Measurements from ENCODE around the gene HAUS2.
A peak's percentile ranks its signal among the peaks of the same experiment; 100 is the strongest.
"Not testable (repeated sequence)": the region's sequence is repeated elsewhere in the genome, so short reads cannot be mapped to it uniquely, and the experiment has no call there.

The HAUS2 gene

DNA sequence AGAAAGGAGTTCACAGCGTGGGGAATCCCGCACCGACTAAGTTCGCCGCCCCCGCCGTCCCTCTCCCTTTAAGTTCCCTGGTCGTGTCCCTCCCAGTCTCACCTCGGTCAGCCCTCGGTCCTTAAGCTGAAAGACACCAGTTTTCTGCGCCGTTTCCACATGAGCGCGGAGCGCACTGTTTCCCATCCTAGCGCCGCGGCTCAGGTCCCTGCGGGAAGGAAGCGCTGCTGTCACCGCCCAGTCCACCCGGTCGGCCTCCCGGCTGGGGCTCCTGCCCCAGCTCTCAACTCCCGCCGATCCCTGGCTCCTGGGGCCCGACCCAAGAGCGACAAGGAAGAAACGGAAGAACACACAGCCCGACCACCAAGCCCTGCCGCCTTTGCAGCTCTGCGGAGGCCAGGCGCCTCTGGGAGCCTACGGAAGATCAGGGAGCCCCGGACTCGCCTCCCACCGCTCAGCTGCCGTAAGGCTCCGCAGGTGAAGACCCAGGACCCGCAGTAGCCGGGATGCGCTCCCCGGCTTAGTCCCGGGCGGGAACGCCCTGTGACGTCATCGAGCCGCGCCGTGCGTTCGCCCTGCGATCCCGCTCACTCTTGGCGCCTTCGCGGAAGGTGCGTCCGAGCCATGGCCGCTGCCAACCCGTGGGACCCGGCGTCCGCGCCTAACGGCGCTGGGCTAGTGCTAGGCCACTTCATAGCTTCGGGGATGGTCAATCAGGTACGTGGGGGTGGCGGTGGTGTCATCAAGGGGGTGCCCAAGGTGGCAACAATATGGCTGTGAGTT is at the start of gene HAUS2, which contains the start of gene LRRC57:
Gene HAUS2 (plus strand): TSS at position 590 of the 783 bp plus-strand sequence. CDS start 35 bp downstream, at position 625.
Gene LRRC57 (minus strand): TSS at position 545 of the 783 bp plus-strand sequence. CDS start 359 bp downstream, at position 186.
- peak; percentile 80 for DNase-seq

DNA sequence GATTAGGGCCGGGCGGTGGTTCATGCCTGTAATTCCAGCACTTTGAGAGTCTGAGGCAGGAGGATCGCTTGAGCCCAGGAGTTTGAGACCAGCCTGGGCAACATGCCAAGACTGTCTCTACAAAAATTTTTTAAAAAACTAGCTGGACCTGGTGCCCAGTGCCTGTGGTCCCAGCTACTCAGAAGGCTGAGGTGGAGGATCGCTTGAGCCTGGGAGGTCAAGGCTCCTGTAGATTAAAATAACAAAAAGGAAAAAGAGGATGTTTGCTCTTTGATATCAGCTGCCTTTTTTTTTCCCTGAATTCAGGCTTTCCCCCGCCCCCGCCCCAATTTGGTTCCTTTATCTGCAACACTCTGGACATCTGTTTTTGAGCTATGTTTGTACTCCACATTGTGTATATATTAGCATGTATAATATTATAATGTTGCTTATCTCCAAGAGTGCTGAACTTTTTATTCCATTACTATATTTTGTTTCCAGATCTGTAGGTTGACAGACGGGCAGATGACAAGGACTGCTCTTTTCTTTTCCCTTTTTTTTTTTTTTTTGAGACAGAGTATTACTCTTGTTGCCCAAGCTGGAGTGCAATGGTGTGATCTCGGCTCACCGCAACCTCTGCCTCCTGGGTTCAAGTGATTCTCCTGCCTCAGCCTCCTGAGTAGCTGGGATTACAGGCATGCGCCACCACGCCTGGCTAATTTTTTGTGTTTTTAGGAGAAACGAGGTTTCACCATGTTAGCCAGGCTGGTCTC is 48.6 kb upstream of the HAUS2 start:
- DNase-seq: no peak

DNA sequence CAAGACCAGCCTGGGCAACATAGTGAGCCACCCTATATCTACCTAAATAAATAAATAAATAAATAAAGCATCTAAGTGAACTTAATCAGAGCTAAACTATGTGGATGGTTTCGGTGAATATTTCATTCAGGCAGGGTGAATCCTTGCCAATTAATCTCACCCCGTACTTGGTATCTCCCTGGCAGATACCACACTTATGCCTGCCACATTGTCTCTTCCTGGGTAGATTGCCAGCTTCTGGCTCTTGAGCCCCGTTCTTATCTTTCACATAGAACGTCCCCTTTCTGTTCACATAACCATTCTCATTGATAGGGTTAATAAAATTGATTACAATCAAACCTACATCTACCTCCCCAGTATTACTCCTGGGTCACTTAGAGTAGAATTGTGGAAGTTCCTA is 46.2 kb upstream of the HAUS2 start:
- DNase-seq: no peak

DNA sequence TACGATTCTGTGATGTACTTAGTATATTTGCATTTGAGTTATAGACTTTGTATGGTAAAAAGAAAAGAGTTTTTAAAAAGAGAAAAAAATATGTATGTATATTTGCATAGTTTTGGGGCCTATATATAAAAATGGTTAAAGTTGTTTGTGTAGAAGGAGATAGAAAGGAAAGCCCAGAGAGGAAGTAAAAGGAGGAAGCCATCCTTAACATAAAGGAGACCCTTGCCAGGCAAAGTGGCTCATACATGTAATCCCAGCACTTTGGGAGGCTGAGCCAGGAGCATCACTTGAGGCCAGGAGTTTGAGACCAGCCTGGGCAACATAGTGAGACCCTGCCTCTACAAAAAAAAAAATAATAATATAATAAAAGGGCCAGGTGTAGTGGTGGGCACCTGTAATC is 44.8 kb upstream of the HAUS2 start:
- no peak for DNase-seq

DNA sequence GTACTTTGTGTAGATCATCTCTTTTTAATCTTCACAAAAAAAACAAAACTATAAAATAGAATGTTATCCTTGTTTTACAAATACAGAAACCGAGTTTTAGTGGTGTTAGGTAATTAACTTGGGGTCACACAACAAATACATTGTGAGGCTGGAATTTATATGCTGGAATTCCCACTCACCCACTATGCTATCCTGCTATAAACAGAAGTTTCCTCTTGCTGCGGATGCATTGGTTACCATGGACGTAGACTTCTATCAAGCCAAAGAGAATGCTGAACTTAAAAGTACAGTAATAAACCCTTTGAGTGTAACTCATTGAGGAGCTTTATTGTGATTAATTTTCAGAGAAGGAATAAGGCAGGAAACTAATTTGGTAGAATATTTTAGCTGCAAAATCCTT is 44.0 kb upstream of the HAUS2 start:
- DNase-seq: no peak

DNA sequence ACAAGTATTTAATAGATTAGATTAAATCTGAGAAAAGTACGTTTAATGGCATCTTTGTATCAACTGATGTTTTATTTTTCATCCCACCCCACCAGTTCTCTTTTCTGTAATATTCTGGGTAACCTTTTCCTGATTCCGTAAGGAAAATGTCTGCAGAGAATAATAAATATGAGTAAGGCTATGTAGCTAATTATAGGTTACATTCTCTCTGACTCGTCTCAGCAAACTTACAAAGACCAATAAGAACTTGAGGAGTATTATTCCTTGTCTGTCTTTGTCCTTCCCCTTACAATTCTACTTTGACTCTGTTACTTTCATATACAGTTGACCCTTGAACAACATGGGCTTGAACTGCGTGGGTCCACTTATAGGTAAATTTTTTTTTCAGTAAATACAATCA is 41.1 kb upstream of the HAUS2 start:
- no peak for DNase-seq

DNA sequence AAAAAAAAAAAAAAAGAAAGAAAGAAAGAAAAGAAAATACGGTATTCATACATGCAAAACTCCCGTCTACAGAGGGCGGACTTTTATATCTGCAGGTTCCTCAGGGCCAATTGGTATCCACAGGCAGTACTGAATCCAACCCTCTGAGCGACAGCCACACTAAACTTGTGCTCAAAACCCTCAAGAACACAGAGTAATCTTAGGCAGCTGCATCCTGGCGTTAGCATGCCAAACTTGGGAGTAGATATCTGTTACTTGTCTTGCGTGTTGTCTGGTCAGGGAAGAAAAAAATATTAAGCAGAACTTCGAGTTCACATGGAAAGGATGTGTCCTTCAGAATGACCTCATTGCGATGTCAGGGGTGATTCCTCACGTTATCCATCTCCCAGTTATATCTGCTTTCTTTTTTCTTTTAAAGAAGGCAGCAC is 40.4 kb upstream of the HAUS2 start:
- no peak for DNase-seq

DNA sequence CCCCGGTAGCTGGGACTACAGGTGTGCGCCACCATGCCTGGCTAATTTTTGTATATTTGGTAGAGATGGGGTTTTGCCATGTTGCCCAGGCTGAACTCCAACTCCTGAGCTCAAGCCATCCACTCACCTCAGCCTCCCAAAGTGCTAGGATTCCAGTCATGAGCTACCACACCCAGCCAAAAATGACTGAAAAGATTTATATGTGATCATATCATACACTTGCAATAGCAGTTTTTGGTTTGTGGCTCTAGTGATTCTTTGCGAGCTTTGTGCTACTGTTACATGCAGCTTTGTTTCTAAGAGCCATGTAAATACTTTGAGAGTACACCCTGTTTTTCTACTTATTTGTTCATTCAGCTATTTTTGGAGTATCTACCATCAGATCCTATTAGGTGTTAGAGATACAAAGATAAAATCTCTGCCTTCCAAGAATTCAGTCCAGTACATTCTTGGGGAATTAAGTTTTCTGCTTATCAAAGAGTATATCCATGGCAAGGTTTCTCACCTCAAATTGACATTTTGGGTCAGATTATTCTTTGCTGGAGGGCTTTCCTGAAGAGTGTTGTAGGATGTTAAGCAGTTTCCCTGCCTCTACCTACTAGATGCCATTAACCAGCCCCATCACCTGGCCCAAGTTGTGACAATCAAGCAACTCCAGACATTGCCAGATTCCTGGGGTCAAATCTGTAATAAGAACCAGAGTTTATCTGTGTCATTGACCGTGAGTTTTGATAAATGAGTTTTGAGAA is 38.2 kb upstream of the HAUS2 start:
- no peak for DNase-seq

DNA sequence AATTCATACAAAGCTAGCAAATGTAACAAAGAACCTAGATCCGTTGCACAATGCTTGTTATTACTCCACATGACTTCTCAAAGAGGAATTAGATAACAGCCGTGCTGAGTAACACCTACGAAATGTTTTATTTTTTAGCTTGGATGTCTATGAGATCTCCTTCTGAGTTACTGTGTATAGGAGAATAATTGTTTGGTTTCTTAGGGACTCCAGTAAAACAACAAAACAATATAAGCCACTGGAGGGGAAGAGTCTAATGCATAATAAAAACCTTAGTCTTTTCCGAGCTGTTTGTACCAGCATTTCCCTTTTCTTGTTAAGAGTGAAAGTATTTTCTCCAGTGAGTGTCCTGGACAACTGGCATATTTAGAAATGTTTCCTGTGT is 37.6 kb upstream of the HAUS2 start:
- no peak for DNase-seq

DNA sequence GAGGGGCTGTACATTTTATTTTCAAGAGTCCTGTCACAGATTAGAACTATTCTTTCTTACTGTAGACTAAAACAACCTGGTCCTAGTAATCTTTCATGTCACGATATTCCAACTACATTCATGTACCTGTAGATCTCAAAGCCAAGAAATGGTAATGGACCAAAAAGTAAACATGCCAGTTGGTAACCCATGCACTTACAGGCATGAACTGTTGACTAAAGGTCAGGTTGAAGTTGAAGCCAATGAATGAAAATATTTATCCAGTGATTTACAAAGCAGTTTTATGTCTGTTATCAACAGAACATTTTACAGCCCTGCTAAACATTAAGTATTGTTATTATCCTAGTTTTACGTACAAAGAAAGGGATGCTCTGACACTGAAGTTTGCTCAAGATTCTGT is 25.3 kb upstream of the HAUS2 start:
- DNase-seq: no peak

DNA sequence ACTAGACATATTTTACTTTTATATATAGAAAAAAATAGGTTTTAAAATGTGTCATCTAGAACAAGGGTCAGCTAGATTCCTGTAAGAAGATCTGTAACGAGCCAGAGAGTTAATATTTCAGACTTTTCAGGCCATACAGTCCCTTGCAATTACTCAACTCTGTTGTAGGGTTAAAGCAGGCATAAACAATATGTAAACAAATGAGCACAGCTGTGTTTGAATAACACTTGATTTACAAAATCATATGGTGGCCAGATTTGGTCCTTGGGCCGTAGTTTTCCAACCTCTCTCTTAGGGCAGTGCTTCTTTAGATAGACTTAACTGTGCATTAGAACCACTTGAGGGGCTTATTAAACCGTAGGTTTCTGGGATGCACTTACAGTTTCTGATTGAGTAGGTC is 19.7 kb upstream of the HAUS2 start:
- DNase-seq: no peak

DNA sequence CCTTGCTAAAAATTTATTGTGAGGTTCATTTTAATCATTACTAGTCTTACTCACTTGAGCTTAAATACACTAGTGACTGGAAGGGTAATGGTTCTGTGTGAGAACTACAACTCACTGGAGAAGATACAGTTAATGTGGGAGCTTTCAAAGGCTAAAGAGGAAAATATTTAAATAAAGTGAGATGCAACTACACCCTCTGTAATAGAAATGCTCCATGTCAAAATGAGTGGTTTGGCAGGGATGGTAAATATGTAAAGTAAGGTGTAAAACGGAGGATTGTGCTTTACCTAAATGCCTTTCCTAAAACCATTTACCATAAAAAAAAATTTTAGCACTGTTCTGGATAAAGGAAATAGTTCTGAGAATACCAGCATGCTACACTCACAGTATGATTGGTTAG is 15.4 kb upstream of the HAUS2 start:
- DNase-seq: no peak

DNA sequence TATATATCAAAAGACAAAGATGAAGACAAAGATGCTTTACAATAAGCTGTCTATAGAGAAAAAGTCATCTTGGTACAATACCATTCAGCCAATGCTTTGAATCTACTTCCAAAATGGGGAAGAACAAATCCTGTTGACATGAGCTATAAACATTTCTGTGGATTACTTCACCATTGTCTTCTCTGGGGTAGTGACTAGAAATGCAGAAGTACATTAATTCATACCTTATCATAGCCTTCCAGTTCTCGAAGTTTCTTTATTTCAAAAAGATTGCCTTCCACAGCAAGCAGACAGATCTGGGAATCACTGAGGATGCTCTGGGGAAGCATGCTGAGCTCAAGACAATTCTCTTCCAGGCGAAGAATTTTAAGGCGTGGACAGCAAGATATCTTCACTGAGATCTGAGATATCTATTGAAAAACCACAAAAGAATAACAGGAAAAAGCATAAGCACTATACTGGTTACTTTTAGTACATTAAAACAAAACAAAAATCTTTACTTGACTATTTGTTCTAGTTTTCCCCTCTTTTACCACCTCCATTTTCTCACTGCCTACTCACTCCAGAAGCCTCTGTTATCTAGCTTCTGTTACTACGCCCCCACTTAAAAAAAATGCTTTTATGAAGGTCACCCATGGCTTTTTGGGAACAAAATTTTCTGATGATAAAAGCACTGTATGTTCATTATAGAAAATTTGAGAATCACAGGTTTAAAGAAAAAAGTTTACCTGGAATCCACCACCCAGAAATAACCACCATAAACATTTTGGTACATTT is 3.6 kb upstream of the HAUS2 start:
- no peak for DNase-seq

DNA sequence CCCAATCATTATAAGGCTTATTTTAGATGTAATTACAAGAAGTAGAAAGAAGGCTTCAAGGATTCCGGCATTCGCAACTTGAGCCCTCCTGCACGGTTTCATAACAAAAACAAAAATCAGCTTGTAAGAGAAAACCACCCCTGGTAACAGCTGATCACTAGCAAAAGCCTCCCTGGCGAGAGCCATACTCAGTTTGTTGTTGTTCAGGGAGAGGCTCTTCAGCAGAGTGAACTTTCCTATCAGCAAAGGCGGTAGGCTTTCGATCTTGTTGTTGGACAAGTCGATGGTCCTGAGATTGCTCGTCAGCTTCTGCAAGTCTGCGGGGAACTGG is 755 bp upstream of the HAUS2 start:
- DNase-seq: no peak

DNA sequence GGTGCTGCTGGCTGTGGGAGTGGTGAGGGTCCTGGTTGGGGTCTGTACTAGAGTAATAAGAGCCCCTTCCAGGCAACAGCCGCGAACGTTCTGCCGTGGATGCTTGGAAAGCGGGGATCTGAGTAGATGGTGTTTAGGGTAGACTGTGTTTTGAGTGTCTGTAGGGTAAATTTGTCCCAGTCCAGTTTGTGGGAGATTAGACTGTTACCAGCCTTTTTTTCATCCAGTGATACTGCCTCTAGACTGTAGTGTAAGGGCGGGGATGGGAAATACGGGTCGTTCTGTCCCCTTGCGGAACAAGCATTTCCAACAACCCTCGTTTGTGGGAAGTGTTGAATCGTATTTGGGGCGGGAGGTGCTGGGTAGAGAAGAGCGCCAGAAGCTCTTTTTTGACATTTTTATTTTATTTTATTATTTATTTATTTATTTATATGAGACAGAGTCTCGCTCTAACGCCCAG is 424 bp downstream of the HAUS2 start:
- DNase-seq: peak; percentile 24

DNA sequence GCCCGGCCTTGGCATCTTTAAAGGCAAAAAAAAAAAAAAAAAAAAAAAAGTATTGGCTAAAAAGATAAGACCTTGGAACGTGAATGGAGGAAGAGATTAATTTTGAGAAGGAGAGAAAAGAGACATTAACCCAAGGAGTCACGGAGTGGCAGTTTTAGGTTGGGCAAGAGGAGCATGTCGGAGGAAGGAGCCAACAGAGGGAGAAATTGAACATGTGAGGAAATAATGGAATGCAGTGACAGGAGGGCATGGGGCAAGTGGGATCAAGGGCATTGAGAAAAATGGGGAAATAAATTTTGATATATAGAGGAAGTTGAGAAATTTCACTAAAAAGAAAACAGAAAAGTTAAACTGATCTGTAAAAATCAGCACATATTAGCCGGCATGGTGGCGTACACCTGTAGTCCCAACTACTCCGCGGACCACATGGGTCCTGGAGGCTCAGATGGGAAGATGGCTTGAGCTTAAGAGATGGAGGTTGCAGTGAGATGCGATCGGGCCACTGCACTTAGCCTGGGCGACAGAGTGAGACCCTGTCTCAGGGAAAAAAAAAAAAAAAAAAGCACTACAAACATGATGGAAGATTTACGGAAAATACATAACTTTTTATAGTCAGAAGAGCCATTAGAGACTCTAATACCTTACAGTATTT is 1.2 kb downstream of the HAUS2 start:
- no peak for DNase-seq

DNA sequence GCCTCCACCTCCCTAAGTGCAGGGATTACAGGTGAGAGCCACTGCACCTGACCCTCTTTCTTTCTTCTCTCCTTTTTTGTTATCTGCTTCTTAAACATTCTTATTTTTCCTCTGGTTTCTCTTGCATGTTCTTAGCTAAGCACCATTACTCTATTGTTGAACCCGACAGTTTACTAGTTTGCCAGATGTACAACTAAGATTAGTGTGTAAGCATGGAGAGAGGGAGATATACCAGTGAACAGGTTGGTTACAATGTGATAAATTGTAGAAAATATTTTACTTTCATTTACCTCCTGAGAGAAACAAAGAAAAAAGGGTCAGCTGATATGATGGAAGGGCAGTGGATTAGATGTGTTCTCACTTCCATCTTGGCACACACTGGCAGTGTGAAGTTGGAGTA is 4.9 kb downstream of the HAUS2 start:
- no peak for DNase-seq

DNA sequence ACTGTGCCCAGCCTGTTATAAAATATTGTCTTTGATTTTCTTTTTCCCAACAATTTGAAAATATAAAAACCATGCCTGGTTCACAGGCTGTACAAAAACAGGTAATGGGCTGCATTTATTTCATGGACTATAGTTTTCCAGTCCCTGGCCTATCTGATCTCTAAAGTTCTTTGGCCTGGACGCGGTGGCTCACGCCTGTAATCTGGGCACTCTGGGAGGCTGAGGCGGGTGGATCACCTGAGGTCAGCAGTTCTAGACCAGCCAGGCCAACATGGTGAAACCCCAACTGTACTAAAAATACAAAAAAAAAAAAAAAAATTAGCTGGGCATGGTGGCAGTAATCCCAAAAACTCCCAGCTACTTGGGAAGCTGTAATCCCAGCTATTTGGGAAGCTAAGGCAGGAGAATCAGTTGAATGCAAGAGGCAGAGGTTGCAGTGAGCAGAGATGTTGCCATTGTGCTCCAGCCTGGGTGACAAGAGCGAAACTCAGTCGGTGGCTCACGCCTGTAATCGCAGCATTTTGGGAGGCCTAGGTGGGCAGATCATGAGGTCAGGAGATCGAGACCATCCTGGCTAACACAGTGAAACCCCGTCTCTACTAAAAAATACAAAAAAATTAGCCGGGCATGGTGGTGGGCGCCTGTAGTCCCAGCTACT is 8.0 kb downstream of the HAUS2 start:
- not testable (repeated sequence) for DNase-seq

DNA sequence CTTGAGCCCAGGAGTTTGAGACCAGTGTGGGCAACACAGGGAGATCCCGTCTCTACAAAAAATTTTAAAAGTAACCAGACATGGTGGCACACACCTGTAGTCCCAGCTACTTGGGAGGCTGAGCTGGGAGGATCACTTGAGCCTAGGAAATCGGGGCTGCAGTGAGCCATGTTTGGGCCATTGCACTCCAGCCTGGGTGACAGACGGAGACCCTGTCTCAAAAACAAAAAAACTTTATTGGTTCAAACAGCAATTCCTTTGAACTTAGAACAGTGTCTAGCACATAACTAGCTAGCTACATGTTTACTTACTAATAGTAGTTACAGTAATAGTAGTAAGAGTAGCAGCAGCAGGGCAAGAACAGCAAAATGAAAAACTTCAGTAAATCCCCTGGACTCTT is 10.1 kb downstream of the HAUS2 start:
- DNase-seq: no peak

DNA sequence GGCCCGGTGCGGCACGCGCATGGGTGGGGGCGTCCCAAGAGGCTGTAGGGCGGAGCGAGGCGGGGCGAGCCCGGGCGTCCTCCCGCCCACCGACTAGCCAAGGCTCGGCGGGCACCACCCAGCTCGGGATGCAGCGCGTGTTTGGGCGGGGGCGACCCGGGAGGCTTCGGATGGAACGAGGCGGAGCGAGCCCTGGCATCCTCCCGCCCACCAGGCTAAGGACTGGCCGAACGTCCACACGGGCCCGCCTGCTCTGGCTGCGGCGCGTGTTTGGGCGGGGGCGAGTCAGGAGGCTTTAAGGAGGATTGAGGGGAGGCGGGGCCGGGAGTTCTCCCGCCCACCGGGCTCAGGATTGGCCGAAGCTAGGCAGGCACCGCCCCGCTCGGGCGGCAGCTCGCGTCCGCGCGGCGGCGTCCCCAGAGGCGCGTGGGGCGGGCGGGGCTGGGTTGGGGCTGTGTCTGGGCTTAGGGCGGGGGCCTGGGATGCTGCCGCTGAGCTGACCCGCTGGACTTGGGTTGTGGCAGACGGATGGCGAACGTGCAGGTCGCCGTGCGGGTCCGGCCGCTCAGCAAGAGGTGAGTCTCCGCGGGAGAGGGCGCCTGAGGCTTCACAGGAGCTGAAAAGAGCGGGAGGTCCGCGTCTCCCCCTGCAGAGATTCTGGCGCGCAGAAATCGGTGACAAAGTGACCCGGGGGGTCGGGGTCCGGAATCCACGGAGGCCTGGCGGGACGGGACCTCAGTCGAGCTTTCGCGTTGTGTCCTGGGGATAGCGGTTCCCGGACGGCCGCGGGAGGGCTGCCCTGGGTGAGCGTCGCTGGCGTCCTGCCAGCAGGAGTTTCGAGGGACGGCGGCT is 26.8 kb downstream of the HAUS2 start, which contains the start of gene STARD9:
Gene STARD9 (plus strand): TSS at position 419 of the 852 bp plus-strand sequence. CDS start 110 bp downstream, at position 529.
- peak; percentile 93 for DNase-seq

All from CD4-positive, alpha-beta T cell treated with Interleukin-4 for 4 hours (primary cell).